Thoracic aorta (tissue), 2 donors: ENCODE results near the gene GNB4. TPM values are rescaled to one million over a fixed set of nuclear protein-coding genes. Genes with fewer than 3 reads are reported as not detected.
A peak's percentile ranks its signal among the peaks of the same experiment; 100 is the strongest.

Source experiments
- ATAC-seq: fragments of 150-250 bp; one replicate; pipeline ENCODE4 v1.8.0; 2017; ENCODE audit warnings: low read depth; ENCODE audit not compliant: insufficient number of reproducible peaks, low FRiP score
- DNase-seq: peaks from one replicate; pipeline ENCODE4 v3.0.0-alpha.2; 2020; ENCODE audit warnings: low spot score
- H3K27ac ChIP-seq, 2 donors: fragments of 200-600 bp; sonication (generic); 1 replicate in 1 of 2; 2 replicates in 1 of 2; pipeline ENCODE4 v1.5.1; 2016; ENCODE audit warnings: mild to moderate bottlenecking in 2 of 2, moderate library complexity in 2 of 2
- H3K27me3 ChIP-seq: fragments of 200-600 bp; sonication (generic); replicated peaks from 2 replicates; pipeline ENCODE4 v1.6.0; 2016; ENCODE audit warnings: mild to moderate bottlenecking; ENCODE audit not compliant: insufficient read depth
- H3K36me3 ChIP-seq: fragments of 200-600 bp; sonication (generic); one replicate; pipeline ENCODE4 v1.5.1; 2016
- H3K4me1 ChIP-seq, 2 donors: fragments of 200-600 bp; sonication (generic); 1 replicate in 1 of 2; 2 replicates in 1 of 2; pipeline versions ENCODE4 v1.5.1 to v1.6.0; 2016; ENCODE audit warnings: low read depth in 2 of 2, mild to moderate bottlenecking in 1 of 2; ENCODE audit not compliant: control insufficient read depth in 1 of 2
- H3K4me3 ChIP-seq: fragments of 200-600 bp; sonication (generic); 2 replicates; pipeline ENCODE4 v1.5.1; 2016; ENCODE audit warnings: mild to moderate bottlenecking
- H3K9me3 ChIP-seq: fragments of 200-600 bp; sonication (generic); 2 replicates; pipeline ENCODE4 v1.5.1; 2016
- CTCF ChIP-seq: fragments of 200-600 bp; sonication (generic); IDR thresholded peaks from one replicate; pipeline ENCODE4 v1.5.1; 2019; ENCODE audit warnings: antibody characterized with exemption
- total RNA-seq, 2 donors: library from RNA; depleted of rRNA; stranded (reverse); fragments of >200 nt; gene quantifications; one replicate each; pipeline versions ENCODE4 v1.1.0 to v1.2.3, GENCODE V29; 2016

Gene GNB4
- total RNA-seq, 2 donors from 2014 or later = 66.2 to 66.7 TPM

- no peaks in the 10 kb centered on the region for H3K27me3 ChIP-seq
- H3K4me3 ChIP-seq = no peak overlapping the region
- no peaks in the 10 kb centered on the region for H3K36me3 ChIP-seq
- H3K27ac ChIP-seq = peak overlapping the region in 1 of 2 donors; percentile 84
- H3K4me1 ChIP-seq = peaks cover 21 to 49% of the 10 kb centered on the region in 2 donors
- no peak for DNase-seq
- no peak for TF ChIP-seq CTCF
- ATAC-seq = no peak
- H3K9me3 ChIP-seq = no peaks in the 10 kb centered on the region
Measured at GRCh38 chr3:179447251-179447650, 4.0 kb downstream of the GNB4 start.

- ATAC-seq (no peak), DNase-seq (no peak)
- peak; percentile 20 for TF ChIP-seq CTCF
- Histone ChIP-seq H3K4me3 (peak overlapping the region; percentile 25), H3K36me3 (no peaks in the 10 kb centered on the region), H3K4me1 (peaks cover 21 to 43% of the 10 kb centered on the region in 2 donors), H3K27ac (no peak overlapping the region), H3K27me3 (no peaks in the 10 kb centered on the region), H3K9me3 (no peaks in the 10 kb centered on the region)
Measured at GRCh38 chr3:179446501-179446900, 4.8 kb downstream of the GNB4 start.

- ATAC-seq = no peak
- no peak for DNase-seq
- no peak overlapping the region for H3K4me3 ChIP-seq
- H3K9me3 ChIP-seq = no peaks in the 10 kb centered on the region
- H3K27me3 ChIP-seq = no peaks in the 10 kb centered on the region
- H3K36me3 ChIP-seq = no peaks in the 10 kb centered on the region
- H3K27ac ChIP-seq = no peak overlapping the region
- H3K4me1 ChIP-seq = peaks cover 27 to 34% of the 10 kb centered on the region in 2 donors
- no peak for TF ChIP-seq CTCF
Measured at GRCh38 chr3:179438841-179439240, 12.4 kb downstream of the GNB4 start.

- H3K4me3 ChIP-seq = no peak overlapping the region
- ATAC-seq = no peak
- H3K27ac ChIP-seq = no peak overlapping the region
- TF ChIP-seq CTCF = no peak
- DNase-seq = no peak
- peaks cover 49 to 57% of the 10 kb centered on the region in 2 donors for H3K4me1 ChIP-seq
- H3K9me3 ChIP-seq = no peaks in the 10 kb centered on the region
- H3K36me3 ChIP-seq = no peaks in the 10 kb centered on the region
- no peaks in the 10 kb centered on the region for H3K27me3 ChIP-seq
Measured at GRCh38 chr3:179436517-179436916, 14.8 kb downstream of the GNB4 start.

- Histone ChIP-seq H3K27me3 (no peaks in the 10 kb centered on the region), H3K36me3 (no peaks in the 10 kb centered on the region), H3K4me1 (peaks cover 35 to 65% of the 10 kb centered on the region in 2 donors), H3K4me3 (peak overlapping the region; percentile 35), H3K9me3 (no peaks in the 10 kb centered on the region), H3K27ac (peak overlapping the region in 1 of 2 donors; percentile 40)
- DNase-seq (no peak), ATAC-seq (no peak)
- TF ChIP-seq CTCF = no peak
Measured at GRCh38 chr3:179432451-179432850, 18.8 kb downstream of the GNB4 start.
